Head of caudate nucleus (tissue), 42 donors: ENCODE results near the gene C2CD3.
A peak's percentile ranks its signal among the peaks of the same experiment; 100 is the strongest.

Source experiments
- DNase-seq, 42 donors: peaks; one replicate each; pipeline versions ENCODE4 v3.0.0 to v3.0.0-alpha.2; 2020 to 2021; ENCODE audit warnings: mixed read lengths in 7 of 42
- intact Hi-C: fragments of 100-400 bp; cut with DNase I; formaldehyde crosslinking; loops from one replicate; pipeline ENCODE4 v1.15.0; 2022

The C2CD3 gene

GRCh38 chr11:73976451-73977151 is 194.2 kb downstream of the C2CD3 start:
- intact Hi-C loops: no loop called here
- no peak for DNase-seq

DNA sequence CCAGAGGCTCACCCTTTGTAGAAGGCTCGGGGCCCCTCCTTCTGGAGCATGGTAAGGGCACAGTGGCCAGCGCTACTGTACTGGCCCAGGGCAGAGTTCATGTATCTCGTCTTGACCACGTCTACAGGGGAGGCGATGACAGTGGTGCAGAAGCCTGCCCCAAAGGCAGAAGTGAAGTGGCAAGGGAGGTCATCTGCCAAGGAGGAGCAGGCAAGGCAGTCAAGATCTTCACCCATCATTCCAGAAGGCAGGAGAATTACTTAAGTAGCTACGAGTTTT is 195.4 kb downstream of the C2CD3 start:
- DNase-seq: no peak
- intact Hi-C loops: no loop called here

DNA sequence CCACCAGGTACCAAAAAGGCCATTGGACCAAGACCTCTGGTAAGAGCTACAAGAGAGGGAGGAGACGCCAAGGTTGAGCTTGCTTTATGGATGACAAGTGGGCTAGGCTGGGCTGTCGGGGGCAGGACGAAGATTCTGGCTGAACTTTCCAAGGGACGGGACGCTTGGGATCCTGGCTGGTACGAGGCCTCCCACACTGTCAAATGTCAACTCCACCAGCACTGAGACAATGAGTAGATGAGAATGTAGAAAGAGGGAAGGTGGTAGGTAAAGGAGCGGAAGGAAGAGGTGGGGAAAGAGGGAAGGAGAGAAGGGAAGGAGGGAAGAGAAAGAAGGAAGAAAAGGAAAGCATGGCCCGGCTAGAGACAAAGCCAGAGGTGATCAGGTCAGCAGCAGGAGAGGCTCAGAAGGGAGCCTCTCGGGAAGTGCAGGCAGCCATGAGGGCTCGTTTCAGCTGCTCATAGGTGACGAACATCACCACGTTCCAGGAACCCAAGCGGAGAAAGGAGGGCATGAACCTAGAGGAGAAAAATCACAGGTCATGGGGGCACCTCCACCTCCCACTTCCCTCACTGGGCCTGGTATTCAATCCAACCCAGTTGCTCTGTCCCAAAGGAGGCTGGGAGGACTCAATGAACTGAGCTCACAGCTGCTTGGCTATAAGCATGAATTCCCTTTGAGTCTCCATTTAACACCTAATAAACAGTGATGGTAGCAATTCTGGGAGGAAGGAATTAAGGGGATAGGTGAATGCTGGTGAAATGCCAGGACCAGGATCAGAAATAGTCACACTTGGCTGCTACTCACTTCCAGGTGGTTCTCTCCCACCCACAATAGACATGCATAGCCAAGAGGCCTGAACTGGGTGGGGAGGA is 196.0 kb downstream of the C2CD3 start:
- no peak for DNase-seq
- intact Hi-C loops: no loop called here

DNA sequence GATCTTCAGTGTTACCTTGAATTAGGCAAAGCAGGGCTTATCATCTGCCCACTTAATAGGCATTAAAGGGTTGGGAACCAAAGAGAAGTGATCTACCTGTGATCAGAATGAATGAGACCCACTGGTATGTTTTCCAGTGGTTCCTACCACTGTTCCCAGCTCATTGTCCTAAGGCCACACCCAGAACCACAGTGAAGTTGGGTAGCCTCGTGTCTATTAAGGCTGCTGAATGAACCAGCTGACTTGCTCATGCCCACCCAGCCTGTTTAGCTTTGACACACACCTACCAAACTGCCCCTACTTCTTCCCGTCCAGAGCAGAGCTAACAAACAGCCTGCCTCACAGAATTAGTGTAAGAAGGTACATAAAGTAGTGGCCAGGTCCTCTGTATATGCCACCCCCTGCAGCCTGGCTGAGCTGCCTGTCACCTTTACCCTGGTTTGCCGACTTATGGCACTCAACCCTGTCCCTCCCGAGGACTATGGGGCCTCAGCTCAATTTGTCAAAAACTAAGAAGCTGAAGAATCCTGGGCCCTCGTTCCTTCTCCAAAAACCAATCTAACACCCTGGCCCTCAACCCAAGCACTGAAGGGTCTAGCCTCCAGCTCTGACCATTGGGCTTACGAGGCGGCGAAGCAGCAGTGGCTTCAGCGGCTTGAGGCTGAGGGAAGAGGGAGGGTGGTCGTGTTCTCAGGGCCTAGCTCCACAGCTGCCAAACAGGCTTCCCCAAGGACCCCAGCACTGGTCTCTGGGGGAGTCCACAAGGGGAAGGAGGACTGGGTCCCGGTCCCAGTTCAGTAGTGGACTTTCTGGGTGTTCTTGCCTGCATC is 198.0 kb downstream of the C2CD3 start:
- intact Hi-C loops: no loop called here
- DNase-seq: no peak

- DNase-seq: no peak
- intact Hi-C loops: no loop called here
Measured at GRCh38 chr11:73972187-73972586, 198.6 kb downstream of the C2CD3 start.

DNA sequence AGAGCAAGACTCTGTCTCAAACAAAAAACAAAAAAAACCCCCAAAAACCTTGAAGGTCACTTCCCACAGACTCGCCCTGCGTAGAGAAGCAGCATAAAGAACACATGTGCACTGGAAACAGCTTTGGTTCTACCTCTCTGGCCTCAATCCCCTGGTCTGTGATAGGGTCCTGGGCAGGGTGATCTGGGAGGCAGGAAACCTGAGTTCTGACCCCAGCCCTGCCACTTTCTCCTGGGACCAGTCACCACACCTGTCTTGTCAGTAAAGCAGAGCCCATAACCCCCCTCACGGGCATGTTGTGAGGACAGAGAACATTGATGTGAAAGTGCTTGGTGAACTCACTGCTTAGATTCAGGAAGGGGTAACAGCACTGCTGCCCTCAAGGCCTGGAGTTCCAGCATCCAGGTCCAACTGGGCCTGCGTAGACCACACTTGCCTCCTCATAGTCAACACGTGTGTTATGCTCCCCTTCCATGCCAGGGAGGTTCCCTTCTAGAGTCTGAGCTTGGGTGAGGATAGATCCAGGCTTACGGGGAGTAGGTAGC is 199.6 kb downstream of the C2CD3 start:
- intact Hi-C loops: no loop called here
- peak in 1 of 42 donors; percentile 0 for DNase-seq

DNA sequence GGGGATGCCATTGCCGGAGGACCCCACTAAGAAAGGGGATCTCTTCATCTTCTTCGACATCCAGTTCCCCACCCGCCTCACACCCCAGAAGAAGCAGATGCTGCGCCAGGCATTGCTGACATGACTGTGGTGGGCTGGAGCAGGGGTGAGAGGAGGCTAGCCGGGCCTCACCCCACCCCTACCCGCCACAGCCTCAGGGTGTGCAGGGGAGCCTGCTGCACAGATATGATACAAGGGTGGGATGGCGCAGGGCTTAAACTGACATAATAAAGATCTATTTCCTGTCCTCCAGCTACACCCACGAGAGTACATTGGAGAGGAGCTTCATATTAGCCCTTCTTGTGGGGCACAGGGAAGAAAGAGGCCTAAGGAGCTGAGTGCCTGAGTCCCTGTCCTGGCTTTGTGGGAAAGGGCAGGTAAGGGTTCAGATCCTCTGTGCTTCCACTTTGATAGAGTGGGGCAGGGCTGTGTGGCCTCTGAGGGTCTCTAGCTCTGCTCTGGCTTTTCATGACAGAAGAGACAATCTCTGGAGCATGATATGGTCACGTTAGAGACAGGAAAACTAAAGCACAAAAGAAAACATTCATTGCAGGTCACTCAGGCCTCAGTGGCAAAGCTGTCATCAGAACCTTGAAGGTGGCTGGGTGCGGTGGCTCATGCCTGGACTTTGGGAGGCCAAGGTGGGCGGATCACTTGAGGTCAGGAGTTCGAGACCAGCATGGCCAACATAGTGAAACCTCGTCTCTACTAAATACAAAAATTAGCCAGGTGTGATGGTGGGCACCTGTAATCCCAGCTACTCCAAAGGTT is 200.6 kb downstream of the C2CD3 start:
- intact Hi-C loops: no loop called here
- no peak for DNase-seq

GRCh38 chr11:73969091-73969490 is 201.7 kb downstream of the C2CD3 start:
- no peak for DNase-seq
- intact Hi-C loops: no loop called here

DNA sequence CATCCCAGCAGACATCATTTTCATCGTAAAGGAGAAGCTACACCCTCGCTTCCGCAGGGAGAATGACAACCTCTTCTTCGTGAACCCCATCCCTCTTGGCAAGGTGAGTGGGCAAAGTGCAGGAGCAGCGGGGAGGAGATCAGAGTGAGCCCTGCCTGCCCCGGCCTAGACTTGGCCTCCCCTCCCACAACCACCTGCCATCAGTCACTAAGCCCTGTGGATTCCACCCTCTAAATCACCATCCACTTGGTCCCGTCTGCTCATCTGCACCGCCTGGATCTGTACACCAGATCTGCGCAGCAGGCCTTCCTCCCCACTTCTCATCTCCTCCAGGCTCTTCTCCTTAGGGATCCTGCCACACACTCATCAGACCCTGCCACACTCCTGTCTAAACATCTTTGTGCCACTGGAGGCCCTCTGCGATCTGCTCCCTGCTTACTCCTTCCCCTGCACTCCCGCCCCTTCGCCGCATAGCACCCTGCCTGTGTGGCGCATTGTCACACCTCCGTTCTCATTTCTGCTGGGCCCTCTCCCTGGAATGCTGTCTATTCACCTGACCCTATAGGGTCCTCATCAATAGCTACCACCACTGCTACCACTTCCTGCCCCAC is 202.3 kb downstream of the C2CD3 start:
- intact Hi-C loops: no loop called here

DNA sequence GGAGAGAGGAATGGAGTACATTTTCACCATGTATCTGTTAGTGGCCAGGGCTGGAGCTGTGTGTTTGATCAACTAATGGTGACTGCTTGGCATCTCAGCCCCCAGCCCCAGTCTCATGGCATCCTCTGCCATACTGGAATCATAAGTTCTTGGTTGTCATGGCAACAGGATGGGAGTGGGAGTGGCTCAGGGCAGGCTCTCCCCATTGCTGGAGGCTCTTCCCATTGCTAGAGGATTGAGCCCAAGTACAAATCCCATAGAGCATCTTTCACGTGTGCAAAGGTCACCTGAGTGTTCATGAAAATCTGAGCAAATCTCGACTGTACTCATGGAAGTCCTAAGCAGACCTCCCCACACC is 205.1 kb downstream of the C2CD3 start:
- DNase-seq: no peak
- intact Hi-C loops: no loop called here

More for the DNA sequence above, 202.3 kb downstream of the C2CD3 start:
- DNase-seq: no peak

GRCh38 chr11:73965076-73965763 is 205.6 kb downstream of the C2CD3 start:
- intact Hi-C loops: no loop called here
- DNase-seq: peak in 1 of 42 donors; percentile 26

DNA sequence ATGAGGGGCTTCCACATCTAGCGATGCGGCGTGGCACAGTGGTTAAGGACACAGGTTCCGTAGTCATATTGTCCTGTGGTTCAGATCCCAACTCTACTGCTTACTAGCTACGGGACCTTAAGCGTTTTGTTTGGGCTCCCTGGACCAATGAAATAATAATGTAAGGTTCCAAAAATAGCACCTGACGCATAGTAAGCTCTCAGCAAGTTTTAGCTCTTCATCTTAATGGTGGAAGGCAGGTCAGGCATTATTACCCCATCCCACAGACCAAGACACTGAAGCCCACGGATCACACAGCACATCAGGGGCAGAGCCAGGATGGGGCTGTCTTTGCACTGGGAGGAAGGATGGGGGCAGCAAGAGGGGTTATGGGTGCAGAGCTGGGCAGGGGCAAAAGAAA is 206.9 kb downstream of the C2CD3 start:
- peak in 2 of 42 donors; percentile 1 to 12 for DNase-seq
- intact Hi-C loops: no loop called here
